Fibroblast of the aortic adventitia (primary cell): ENCODE results near the gene GBE1. TPM values are rescaled to one million over a fixed set of nuclear protein-coding genes. Genes with fewer than 3 reads are reported as not detected.
A peak's percentile ranks its signal among the peaks of the same experiment; 100 is the strongest.

Experiments used
- DNase-seq: peaks from one replicate; pipeline ENCODE4 v3.0.0-alpha.2; 2010; ENCODE audit warnings: low read depth
- H3K4me3 ChIP-seq: 2 replicates; pipeline ENCODE4 v1.5.1; 2011; ENCODE audit warnings: low read depth, mild to moderate bottlenecking, control low read depth, low read length, moderate library complexity
- total RNA-seq: library from RNA; depleted of rRNA; stranded (reverse); fragments of >200 nt; gene quantifications from 2 replicates; pipeline ENCODE4 v1.2.3, GENCODE V29; 2012; ENCODE audit warnings: low replicate concordance
- TF ChIP-seq, protein P1 (sequence below): IDR thresholded peaks from 2 replicates; pipeline ENCODE4 v1.5.1; 2011; ENCODE audit warnings: mild to moderate bottlenecking, low read length, control low read depth, inconsistent platforms; ENCODE audit not compliant: insufficient read depth

GBE1 gene
- total RNA-seq, 1 donor, result 204 TPM

- DNase-seq, result peak; percentile 87
- TF ChIP-seq, protein P1, sequence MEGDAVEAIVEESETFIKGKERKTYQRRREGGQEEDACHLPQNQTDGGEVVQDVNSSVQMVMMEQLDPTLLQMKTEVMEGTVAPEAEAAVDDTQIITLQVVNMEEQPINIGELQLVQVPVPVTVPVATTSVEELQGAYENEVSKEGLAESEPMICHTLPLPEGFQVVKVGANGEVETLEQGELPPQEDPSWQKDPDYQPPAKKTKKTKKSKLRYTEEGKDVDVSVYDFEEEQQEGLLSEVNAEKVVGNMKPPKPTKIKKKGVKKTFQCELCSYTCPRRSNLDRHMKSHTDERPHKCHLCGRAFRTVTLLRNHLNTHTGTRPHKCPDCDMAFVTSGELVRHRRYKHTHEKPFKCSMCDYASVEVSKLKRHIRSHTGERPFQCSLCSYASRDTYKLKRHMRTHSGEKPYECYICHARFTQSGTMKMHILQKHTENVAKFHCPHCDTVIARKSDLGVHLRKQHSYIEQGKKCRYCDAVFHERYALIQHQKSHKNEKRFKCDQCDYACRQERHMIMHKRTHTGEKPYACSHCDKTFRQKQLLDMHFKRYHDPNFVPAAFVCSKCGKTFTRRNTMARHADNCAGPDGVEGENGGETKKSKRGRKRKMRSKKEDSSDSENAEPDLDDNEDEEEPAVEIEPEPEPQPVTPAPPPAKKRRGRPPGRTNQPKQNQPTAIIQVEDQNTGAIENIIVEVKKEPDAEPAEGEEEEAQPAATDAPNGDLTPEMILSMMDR, result no peak
- no peak overlapping the region for H3K4me3 ChIP-seq
Observed at GRCh38 chr3:81492040-81492439, 269.4 kb downstream of the GBE1 start.

DNA sequence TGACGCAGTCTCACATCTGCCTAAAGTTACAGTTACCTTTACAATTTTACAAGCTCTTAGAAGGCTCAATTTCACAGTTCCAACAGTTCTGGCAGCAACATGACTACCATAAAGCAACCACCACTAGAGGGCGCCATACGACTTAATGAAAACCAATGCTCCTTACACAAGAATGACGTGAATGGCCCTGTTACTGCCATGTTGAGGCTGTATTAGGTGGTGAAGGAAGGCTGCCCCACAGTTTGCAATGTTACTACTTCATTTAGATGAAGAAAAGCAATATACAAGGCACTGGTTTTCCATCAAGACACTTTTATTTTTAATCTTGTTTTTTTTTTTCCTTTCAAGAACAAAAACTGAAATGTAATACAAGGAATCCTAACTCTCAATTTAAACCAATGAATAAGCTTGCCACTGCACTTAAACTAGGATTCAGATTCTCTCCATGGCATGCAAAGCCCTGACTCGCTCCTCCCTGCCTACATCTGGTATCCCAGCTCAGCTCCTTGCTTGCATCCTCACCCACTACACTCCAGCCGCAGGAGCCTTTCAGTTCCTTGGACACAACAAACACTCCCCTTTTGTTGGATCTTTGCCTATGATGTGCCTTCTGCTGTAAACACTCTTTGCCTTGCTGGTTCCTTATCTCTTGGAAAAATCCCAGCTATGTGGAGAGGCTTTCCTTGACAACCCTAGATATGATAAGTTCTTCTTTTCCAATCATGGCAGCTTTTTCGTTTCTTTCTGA lies 270.7 kb downstream of the GBE1 start:
- TF ChIP-seq, protein P1, result peak; percentile 68
- no peak overlapping the region for H3K4me3 ChIP-seq

GRCh38 chr3:81485444-81485865 lies 276.0 kb downstream of the GBE1 start:
- TF ChIP-seq, protein P1, result no peak
- H3K4me3 ChIP-seq, result peak overlapping the region; percentile 23
- DNase-seq, result peak; percentile 92

More for the DNA sequence above, 270.7 kb downstream of the GBE1 start:
- DNase-seq, result peak; percentile 86

- TF ChIP-seq, protein P1, result no peak
- no peak for DNase-seq
- no peak overlapping the region for H3K4me3 ChIP-seq
Observed at GRCh38 chr3:81484520-81484919, 276.9 kb downstream of the GBE1 start.

- TF ChIP-seq, protein P1, result no peak
- no peak for DNase-seq
- H3K4me3 ChIP-seq, result no peak overlapping the region
Observed at GRCh38 chr3:81483046-81483445, 278.4 kb downstream of the GBE1 start.

DNA sequence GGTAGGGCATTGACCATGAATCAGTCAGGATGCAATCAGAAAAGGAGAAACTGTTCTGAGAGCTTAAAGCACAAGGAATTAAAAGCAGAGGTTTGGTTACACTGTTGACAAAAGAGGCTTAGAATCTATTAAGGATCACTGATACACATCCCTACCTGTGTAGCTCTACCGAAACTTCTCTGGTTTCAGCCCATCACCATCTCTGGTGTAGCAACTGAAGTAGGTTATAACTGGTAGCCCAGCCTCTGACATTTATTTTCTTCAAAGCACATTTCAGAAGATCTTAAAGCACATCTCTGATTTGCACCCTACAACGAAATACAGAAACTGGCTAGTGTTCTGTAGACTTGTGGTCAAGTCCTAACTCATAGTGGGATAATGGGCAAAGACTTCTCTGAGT lies 283.7 kb downstream of the GBE1 start:
- TF ChIP-seq, protein P1, result no peak
- H3K4me3 ChIP-seq, result no peak overlapping the region
- no peak for DNase-seq
